ENCODE measurements around the gene TMEM132D. TPM values are rescaled to one million over a fixed set of nuclear protein-coding genes. Genes with fewer than 3 reads are reported as not detected.

The TMEM132D gene
- total RNA-seq, 2 donors from 2014 or later = 4.4 to 14.2 TPM

DNA sequence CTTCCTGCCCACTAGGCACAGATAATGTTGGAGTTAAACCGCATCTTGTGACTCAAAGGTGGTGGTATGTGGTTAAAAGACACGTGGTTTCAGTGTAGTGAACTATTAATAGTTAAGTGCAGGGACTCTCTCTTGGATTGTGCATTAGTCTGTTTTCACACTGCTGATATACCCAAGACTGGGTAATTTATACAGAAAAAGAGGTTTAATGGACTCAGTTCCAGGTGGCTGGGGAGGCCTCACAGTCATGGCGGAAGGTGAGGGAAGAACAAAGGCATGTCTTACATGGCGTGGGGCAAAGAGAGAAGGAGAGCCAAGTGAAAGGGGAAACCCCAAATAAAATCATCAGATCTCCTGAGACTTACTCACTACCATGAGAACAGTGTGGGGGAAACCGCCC is 688.3 kb downstream of the TMEM132D start:
- no peak overlapping the region for H3K27ac Mint-ChIP-seq
- peaks cover 29% of the 10 kb centered on the region for H3K9me3 Mint-ChIP-seq
- TF ChIP-seq, protein P1, sequence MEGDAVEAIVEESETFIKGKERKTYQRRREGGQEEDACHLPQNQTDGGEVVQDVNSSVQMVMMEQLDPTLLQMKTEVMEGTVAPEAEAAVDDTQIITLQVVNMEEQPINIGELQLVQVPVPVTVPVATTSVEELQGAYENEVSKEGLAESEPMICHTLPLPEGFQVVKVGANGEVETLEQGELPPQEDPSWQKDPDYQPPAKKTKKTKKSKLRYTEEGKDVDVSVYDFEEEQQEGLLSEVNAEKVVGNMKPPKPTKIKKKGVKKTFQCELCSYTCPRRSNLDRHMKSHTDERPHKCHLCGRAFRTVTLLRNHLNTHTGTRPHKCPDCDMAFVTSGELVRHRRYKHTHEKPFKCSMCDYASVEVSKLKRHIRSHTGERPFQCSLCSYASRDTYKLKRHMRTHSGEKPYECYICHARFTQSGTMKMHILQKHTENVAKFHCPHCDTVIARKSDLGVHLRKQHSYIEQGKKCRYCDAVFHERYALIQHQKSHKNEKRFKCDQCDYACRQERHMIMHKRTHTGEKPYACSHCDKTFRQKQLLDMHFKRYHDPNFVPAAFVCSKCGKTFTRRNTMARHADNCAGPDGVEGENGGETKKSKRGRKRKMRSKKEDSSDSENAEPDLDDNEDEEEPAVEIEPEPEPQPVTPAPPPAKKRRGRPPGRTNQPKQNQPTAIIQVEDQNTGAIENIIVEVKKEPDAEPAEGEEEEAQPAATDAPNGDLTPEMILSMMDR (conservative IDR thresholded peaks at IDR 0.05) = no peak
- 96 to 100% methylated on average over 1 to 5 of the region's 5 CpGs for WGBS, 2 experiments (ENCODE audit: insufficient coverage in 1 of 2, insufficient read length in 1 of 2)
- no peaks in the 10 kb centered on the region for H3K4me1 ChIP-seq (ENCODE audit: control insufficient read depth, insufficient read depth, low read length)
- no peak overlapping the region for H3K4me3 ChIP-seq (ENCODE audit: low read length)
- H3K9me3 ChIP-seq (ENCODE audit: control insufficient read depth, low read length) = peaks cover 12% of the 10 kb centered on the region
- no peaks in the 10 kb centered on the region for H3K27me3 ChIP-seq (ENCODE audit: control insufficient read depth, insufficient read depth, low read length, poor library complexity, severe bottlenecking)
- H3K4me1 Mint-ChIP-seq = peaks cover 6% of the 10 kb centered on the region
- H3K27me3 Mint-ChIP-seq (ENCODE audit: insufficient read depth) = no peaks in the 10 kb centered on the region
- no peak overlapping the region for H3K27ac ChIP-seq (ENCODE audit: low read depth, low read length)
- peaks cover 7% of the 10 kb centered on the region for H3K36me3 Mint-ChIP-seq (ENCODE audit: low read depth)
- no peak overlapping the region for H3K9ac ChIP-seq (ENCODE audit: extremely low read depth, low read length, poor library complexity, severe bottlenecking)
- no peaks in the 10 kb centered on the region for H3K36me3 ChIP-seq (ENCODE audit: control insufficient read depth, insufficient read depth, low read length)
- H3K4me3 Mint-ChIP-seq = no peak overlapping the region
- no peak for DNase-seq

DNA sequence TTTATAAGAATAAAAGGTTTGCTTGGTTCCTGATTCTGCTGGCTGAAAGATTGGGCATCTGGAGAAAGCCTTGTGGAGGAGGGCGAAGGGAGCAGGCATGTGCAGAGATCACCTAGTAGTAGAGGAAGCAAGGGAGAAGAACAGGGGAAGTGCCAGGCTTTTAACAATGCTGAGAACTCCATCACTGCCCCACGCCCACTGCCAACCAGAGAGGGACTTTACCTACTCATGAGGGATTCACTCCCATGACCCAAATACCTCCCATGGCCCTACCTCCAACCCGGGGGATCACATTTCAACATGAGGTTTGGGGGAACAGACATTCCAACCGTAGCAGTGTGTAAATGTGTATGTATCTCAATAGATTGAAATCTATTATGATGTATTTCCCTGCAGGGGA is 690.3 kb downstream of the TMEM132D start:
- no peaks in the 10 kb centered on the region for H3K4me1 ChIP-seq (ENCODE audit: control insufficient read depth, insufficient read depth, low read length)
- H3K36me3 ChIP-seq (ENCODE audit: control insufficient read depth, insufficient read depth, low read length) = no peaks in the 10 kb centered on the region
- H3K27ac Mint-ChIP-seq = no peak overlapping the region
- no peak overlapping the region for H3K27ac ChIP-seq (ENCODE audit: low read depth, low read length)
- no peaks in the 10 kb centered on the region for H3K36me3 Mint-ChIP-seq (ENCODE audit: low read depth)
- H3K27me3 Mint-ChIP-seq (ENCODE audit: insufficient read depth) = no peaks in the 10 kb centered on the region
- peak; percentile 44 for DNase-seq
- no peaks in the 10 kb centered on the region for H3K27me3 ChIP-seq (ENCODE audit: control insufficient read depth, insufficient read depth, low read length, poor library complexity, severe bottlenecking)
- TF ChIP-seq, protein P1 (conservative IDR thresholded peaks at IDR 0.05) = no peak
- WGBS, 2 experiments (ENCODE audit: insufficient coverage in 1 of 2, insufficient read length in 1 of 2) = 86 to 100% methylated on average over 1 to 4 of the region's 4 CpGs
- H3K9me3 ChIP-seq (ENCODE audit: control insufficient read depth, low read length) = peaks cover 7% of the 10 kb centered on the region
- no peak overlapping the region for H3K9ac ChIP-seq (ENCODE audit: extremely low read depth, low read length, poor library complexity, severe bottlenecking)
- no peak overlapping the region for H3K4me3 Mint-ChIP-seq
- H3K4me3 ChIP-seq (ENCODE audit: low read length) = no peak overlapping the region
- H3K4me1 Mint-ChIP-seq = peaks cover 5% of the 10 kb centered on the region
- H3K9me3 Mint-ChIP-seq = peaks cover 12% of the 10 kb centered on the region

DNA sequence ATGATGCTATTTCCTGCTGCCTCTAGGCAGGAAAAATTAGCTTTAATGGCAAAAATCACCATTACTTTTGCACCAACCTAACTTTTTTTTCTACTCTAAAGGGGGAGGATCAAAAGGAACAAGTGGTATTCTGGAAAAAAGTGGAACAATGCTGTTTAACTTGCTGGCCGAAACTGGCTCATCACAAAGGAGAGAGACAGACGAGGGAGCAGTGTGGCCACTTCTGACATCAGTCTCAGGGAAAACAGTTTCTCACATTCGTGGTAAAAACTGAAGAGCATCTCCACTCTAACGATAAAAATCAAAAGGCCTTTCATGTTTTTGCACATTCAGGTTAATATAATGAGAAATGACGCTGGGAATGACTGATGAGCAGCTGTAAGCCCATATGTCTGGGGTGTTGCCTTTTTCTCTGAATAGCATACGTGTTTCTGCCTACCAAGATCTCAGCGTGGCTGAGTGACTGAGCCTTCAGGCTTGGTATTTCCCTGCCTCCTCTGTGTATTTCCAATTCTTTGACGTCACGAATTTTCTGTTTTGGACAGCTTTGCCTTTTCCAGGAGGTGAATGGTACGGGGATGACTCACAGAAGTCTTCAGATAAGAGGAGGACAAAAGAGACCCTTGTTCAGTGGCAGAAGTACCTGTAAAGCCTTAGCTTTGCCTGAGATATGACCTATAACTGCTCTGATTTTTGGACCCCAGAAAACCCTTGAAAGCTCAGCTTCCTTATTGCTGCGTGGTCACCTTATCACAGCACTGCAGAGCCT is 691.8 kb downstream of the TMEM132D start:
- Mint-ChIP-seq H3K36me3 (ENCODE audit: low read depth) (no peaks in the 10 kb centered on the region), H3K27me3 (ENCODE audit: insufficient read depth) (no peaks in the 10 kb centered on the region), H3K27ac (no peak overlapping the region), H3K4me3 (no peak overlapping the region), H3K4me1 (peaks cover 4% of the 10 kb centered on the region), H3K9me3 (peaks cover 9% of the 10 kb centered on the region)
- H3K4me3 ChIP-seq (ENCODE audit: low read length) = no peak overlapping the region
- H3K4me1 ChIP-seq (ENCODE audit: control insufficient read depth, insufficient read depth, low read length) = no peaks in the 10 kb centered on the region
- 89% methylated on average over 10 to 11 of the region's 11 CpGs for WGBS, 2 experiments (ENCODE audit: insufficient coverage in 1 of 2, insufficient read length in 1 of 2)
- H3K27me3 ChIP-seq (ENCODE audit: control insufficient read depth, insufficient read depth, low read length, poor library complexity, severe bottlenecking) = no peaks in the 10 kb centered on the region
- no peak overlapping the region for H3K27ac ChIP-seq (ENCODE audit: low read depth, low read length)
- TF ChIP-seq, protein P1 (conservative IDR thresholded peaks at IDR 0.05) = no peak
- peak; percentile 32 for DNase-seq
- no peaks in the 10 kb centered on the region for H3K36me3 ChIP-seq (ENCODE audit: control insufficient read depth, insufficient read depth, low read length)
- peaks cover 4% of the 10 kb centered on the region for H3K9me3 ChIP-seq (ENCODE audit: control insufficient read depth, low read length)
- no peak overlapping the region for H3K9ac ChIP-seq (ENCODE audit: extremely low read depth, low read length, poor library complexity, severe bottlenecking)
